ENCODE data around the gene AUTS2.

Gene AUTS2

DNA sequence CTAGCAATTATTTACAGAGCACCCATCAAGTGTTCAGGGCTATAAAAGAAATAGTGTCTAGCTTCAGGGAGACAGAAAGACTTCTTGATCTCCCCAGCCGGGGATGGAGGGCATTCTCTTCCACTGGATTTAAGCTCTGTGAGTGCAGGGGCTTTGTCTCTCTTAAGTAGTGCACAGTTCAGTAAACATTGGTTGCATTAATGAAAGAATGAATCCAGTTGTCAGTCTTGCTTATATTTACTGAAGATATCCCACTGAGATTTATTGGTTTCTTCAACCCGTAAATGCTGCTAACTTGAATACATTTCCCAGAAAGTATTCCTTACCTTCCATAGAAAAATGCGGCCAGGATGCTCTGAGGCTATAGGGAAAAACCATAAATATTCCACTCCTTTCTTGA, 41.9 kb downstream of the AUTS2 start:
- H3K4me3 ChIP-seq (ENCODE audit: low read depth, low read length): no peak overlapping the region
- no peak for DNase-seq (ENCODE audit: low read depth)
- TF ChIP-seq CTCF (IDR thresholded peaks at IDR 0.05; ENCODE audit: insufficient read depth, low read depth, low read length, missing control alignments): no peak

DNA sequence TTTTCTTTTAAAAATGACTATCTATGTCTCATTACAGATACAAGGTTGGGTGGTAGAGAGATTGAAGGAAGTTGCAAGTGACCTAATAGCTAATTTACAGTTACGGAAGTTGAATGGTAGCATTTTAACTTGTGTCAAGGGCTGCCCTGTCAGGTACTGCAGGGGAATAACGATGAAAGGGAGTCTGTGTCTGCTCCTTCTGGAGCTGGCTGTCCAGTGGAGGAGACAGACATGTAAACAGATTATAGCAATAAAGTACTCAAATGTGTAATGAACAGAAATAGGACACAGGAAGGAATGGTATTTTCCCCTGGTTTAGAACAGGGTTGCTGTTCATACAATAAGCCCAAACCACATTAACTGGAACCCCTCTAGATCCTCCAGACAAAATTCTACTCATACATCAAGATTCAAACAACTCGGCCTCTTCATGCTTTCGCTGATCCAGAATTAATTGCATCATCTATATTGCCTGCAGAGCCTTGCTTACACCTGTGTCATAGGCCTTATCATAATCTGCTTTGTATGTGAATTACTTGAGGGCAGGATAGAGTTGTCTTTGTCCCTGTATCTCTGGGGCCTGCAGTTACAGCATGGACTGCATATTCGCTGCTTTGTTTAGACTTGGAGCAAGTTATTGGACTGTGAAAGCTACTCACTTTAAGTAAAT, 42.8 kb downstream of the AUTS2 start:
- no peak for TF ChIP-seq CTCF (IDR thresholded peaks at IDR 0.05; ENCODE audit: insufficient read depth, low read depth, low read length, missing control alignments)
- H3K4me3 ChIP-seq (ENCODE audit: low read depth, low read length): no peak overlapping the region
- no peak for DNase-seq (ENCODE audit: low read depth)

- no peak for DNase-seq (ENCODE audit: low read depth)
- TF ChIP-seq CTCF (IDR thresholded peaks at IDR 0.05; ENCODE audit: insufficient read depth, low read depth, low read length, missing control alignments): no peak
- H3K4me3 ChIP-seq (ENCODE audit: low read depth, low read length): no peak overlapping the region
Measured at GRCh38 chr7:69643265-69643664, 45.0 kb downstream of the AUTS2 start.

DNA sequence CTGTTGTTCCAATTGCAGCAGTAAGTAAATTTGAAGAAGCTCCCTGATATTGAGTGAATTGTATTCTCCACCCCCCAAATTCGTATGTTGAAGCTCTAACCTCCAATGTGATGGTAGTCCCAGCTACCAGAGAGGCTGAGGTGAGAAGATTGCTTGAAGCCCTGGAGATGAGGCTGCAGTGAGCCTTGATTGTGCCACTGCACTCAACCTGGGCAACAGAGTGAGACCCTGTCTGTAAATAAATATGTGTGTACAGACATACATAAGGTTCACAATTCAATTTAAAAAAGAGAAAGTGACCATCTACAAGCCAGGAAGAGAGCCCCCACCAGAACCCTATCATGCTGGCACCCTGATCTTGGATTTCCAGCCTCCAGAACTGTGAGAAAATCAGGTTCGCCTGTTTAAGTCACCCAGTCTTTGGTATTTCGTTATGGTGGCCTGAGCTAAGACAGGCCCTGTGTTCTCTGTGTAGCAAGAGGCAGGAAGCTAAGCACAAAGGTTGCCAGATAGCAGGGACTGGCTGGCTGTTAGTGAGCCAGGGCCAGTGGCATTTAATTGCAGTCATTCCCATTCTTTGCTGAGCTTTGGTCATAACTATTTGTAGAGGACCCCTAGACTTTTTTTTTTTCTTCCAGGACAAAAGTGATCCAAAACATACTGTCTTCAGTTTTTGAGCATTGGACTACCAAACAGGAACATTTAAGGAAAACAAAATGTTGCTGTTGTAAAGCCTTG, 45.6 kb downstream of the AUTS2 start:
- TF ChIP-seq CTCF (IDR thresholded peaks at IDR 0.05; ENCODE audit: insufficient read depth, low read depth, low read length, missing control alignments): no peak
- no peak overlapping the region for H3K4me3 ChIP-seq (ENCODE audit: low read depth, low read length)
- DNase-seq (ENCODE audit: low read depth): no peak

DNA sequence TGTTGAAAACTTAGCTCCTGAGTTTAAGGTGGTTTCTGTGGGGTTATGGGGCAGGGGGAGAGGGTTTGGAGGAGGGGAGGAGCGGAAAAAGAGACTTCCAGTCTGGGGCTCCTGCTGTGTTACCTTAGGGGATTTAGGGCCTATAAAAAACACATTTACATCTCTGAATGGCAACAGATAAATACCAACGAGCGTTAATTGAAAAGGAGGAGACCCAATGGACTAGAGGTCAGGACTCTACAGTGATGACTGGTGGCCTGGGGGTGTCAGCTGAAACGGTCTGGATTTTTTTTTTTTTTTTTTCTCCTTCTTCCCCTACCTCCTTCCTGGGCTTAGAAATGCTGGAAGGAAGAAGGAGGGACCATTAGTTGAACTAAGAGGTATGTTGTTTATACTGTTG, 47.4 kb downstream of the AUTS2 start:
- DNase-seq (ENCODE audit: low read depth): no peak
- no peak overlapping the region for H3K4me3 ChIP-seq (ENCODE audit: low read depth, low read length)
- TF ChIP-seq CTCF (IDR thresholded peaks at IDR 0.05; ENCODE audit: insufficient read depth, low read depth, low read length, missing control alignments): no peak

- TF ChIP-seq CTCF (IDR thresholded peaks at IDR 0.05; ENCODE audit: insufficient read depth, low read depth, low read length, missing control alignments): no peak
- H3K4me3 ChIP-seq (ENCODE audit: low read depth, low read length): no peak overlapping the region
Measured at GRCh38 chr7:69651101-69651590, 52.9 kb downstream of the AUTS2 start.

More at GRCh38 chr7:69651101-69651590, 52.9 kb downstream of the AUTS2 start:
- peak; percentile 83 for DNase-seq (ENCODE audit: low read depth)
